Caco-2 (cell line): ENCODE data around the gene SSBP2. TPM values are rescaled to one million over a fixed set of nuclear protein-coding genes. Genes with fewer than 3 reads are reported as not detected.

Experiments used
- BruUV-seq: library from RNA; stranded (reverse); fragments of 400-500 nt; replicated peaks from 2 replicates; lab custom pipeline; 2021; lab: Mats Ljungman, UMichigan
- CTCF ChIA-PET: fragments of 300-600 bp; sonication (Branson Sonifier 250); formaldehyde crosslinking; loops from one replicate; lab custom pipeline; 2022; ENCODE audit warnings: antibody characterized with exemption; lab: Charles Lee
- POLR2A ChIA-PET: fragments of 300-600 bp; sonication (Branson Sonifier 250); formaldehyde crosslinking; loops from one replicate; lab custom pipeline; 2022; ENCODE audit warnings: antibody characterized with exemption; lab: Charles Lee
- DNase-seq, 2 experiments: peaks; one replicate each; pipeline versions ENCODE4 v3.0.0 to v3.0.0-alpha.2; 2020 to 2022
- H3K27me3 ChIP-seq: replicated peaks from 2 replicates; pipeline ENCODE4 v1.6.0; 2011; ENCODE audit warnings: low read length; ENCODE audit not compliant: control insufficient read depth, insufficient read depth
- H3K36me3 ChIP-seq: 2 replicates; pipeline ENCODE4 v1.5.1; 2011; ENCODE audit warnings: low read length; ENCODE audit not compliant: control insufficient read depth, insufficient read depth
- H3K4me1 ChIP-seq: fragments of 250-450 bp; sonication (Bioruptor Pico); 2 replicates; pipeline ENCODE4 v1.5.1; 2020; ENCODE audit warnings: mild to moderate bottlenecking
- H3K4me3 ChIP-seq: 2 replicates; pipeline ENCODE4 v1.5.1; 2011; ENCODE audit warnings: low read depth, mild to moderate bottlenecking, control low read depth, low read length
- H3K9me3 ChIP-seq: fragments of 250-450 bp; sonication (Bioruptor Pico); 2 replicates; pipeline ENCODE4 v1.5.1; 2020; ENCODE audit warnings: mild to moderate bottlenecking, moderate library complexity
- H3K27ac Mint-ChIP-seq: one replicate; pipeline ENCODE4 v1.8.0; 2022; ENCODE audit warnings: mixed read lengths; ENCODE audit not compliant: unreplicated experiment
- H3K27me3 Mint-ChIP-seq: one replicate; pipeline ENCODE4 v1.8.0; 2022; ENCODE audit warnings: mixed read lengths; ENCODE audit not compliant: insufficient read depth, unreplicated experiment
- H3K36me3 Mint-ChIP-seq: one replicate; pipeline ENCODE4 v1.8.0; 2022; ENCODE audit warnings: mild to moderate bottlenecking, mixed read lengths; ENCODE audit not compliant: insufficient read depth, unreplicated experiment
- H3K4me1 Mint-ChIP-seq: one replicate; pipeline ENCODE4 v1.8.0; 2022; ENCODE audit warnings: low read depth, mixed read lengths; ENCODE audit not compliant: unreplicated experiment
- H3K4me3 Mint-ChIP-seq: one replicate; pipeline ENCODE4 v1.8.0; 2022; ENCODE audit warnings: mild to moderate bottlenecking, moderate library complexity, mixed read lengths; ENCODE audit not compliant: unreplicated experiment
- H3K9me3 Mint-ChIP-seq: one replicate; pipeline ENCODE4 v1.8.0; 2022; ENCODE audit warnings: mixed read lengths; ENCODE audit not compliant: unreplicated experiment
- intact Hi-C: fragments of 100-400 bp; cut with micrococcal nuclease; formaldehyde crosslinking; loops from one replicate; pipeline ENCODE4 v1.10.0; 2022; ENCODE audit not compliant: unreplicated experiment
- total RNA-seq: library from RNA; stranded (reverse); gene quantifications from 2 replicates; pipeline ENCODE4 v1.2.3, GENCODE V29; 2022
- TF ChIP-seq, protein P1 (sequence below), 2 experiments: fragments of 200-600 bp in 1 of 2; IDR thresholded peaks; 1 replicate in 1 of 2; 2 replicates in 1 of 2; pipeline versions ENCODE4 v1.5.1 to v1.8.0; 2011 to 2022; ENCODE audit warnings: antibody characterized with exemption in 1 of 2, control low read depth in 1 of 2, inconsistent platforms in 1 of 2, low read depth in 1 of 2, low read length in 1 of 2, mild to moderate bottlenecking in 1 of 2, moderate library complexity in 1 of 2; ENCODE audit not compliant: insufficient read depth in 1 of 2, severe bottlenecking in 1 of 2, unreplicated experiment in 1 of 2

The SSBP2 gene
- total RNA-seq, 1 experiment from 2014 or later, result 2.5 TPM

DNA sequence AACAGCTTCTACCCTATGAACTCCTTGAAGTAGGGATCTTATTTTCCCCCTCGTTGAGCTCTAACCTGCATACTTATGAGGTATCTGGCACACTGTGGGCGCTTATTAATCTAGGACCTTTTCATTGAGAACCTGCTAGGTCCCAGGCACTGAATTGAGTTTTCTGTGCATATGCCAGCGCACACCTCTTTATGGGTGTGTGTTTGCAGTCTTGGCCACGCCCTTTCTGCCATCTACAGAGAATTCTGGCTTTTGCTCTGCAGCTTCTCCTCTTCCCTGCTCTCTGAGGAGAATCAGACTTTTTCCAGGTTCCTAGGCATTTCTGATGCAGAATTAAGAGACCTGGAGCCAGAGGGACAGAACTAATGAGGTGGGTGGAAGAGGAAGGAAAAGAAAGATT, 25.4 kb upstream of the SSBP2 start:
- no peaks in the 10 kb centered on the region for H3K27me3 Mint-ChIP-seq
- TF ChIP-seq, protein P1, sequence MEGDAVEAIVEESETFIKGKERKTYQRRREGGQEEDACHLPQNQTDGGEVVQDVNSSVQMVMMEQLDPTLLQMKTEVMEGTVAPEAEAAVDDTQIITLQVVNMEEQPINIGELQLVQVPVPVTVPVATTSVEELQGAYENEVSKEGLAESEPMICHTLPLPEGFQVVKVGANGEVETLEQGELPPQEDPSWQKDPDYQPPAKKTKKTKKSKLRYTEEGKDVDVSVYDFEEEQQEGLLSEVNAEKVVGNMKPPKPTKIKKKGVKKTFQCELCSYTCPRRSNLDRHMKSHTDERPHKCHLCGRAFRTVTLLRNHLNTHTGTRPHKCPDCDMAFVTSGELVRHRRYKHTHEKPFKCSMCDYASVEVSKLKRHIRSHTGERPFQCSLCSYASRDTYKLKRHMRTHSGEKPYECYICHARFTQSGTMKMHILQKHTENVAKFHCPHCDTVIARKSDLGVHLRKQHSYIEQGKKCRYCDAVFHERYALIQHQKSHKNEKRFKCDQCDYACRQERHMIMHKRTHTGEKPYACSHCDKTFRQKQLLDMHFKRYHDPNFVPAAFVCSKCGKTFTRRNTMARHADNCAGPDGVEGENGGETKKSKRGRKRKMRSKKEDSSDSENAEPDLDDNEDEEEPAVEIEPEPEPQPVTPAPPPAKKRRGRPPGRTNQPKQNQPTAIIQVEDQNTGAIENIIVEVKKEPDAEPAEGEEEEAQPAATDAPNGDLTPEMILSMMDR (IDR thresholded peaks at IDR 0.05; ENCODE audit: insufficient read depth in 1 of 2, low read depth in 1 of 2, low read length in 1 of 2, severe bottlenecking in 1 of 2, unreplicated experiment in 1 of 2), result no peak
- intact Hi-C loops, result no loop called here

DNA sequence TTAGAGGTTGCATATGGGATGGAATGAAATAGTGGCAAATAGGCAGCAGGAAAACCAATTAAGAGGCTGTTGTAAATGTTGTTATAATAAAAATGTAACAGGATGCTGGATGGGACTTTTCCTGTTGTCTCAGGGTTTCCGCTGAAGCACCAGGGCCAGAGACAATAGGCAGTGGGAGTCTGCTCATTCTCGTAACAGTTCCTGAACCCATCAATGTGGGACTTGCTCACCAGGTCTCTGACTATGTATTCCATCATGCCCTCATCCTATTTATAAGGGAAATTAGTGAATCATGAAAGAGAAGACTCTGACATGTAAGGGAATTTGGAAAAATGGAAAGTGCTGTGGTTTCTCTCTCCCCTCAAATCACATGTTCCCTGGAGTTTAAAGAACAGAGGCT, 23.5 kb upstream of the SSBP2 start:
- Mint-ChIP-seq H3K27me3 (no peaks in the 10 kb centered on the region), H3K27ac (no peak overlapping the region), H3K4me1 (no peaks in the 10 kb centered on the region), H3K4me3 (no peak overlapping the region), H3K9me3 (no peaks in the 10 kb centered on the region), H3K36me3 (peaks cover under 1% of the 10 kb centered on the region)
- ChIA-PET POLR2A (no interaction called here), CTCF (no interaction called here)
- H3K36me3 ChIP-seq, result no peaks in the 10 kb centered on the region
- DNase-seq, result no peak
- no peak overlapping the region for H3K4me3 ChIP-seq
- intact Hi-C loops, result no loop called here
- no peaks in the 10 kb centered on the region for H3K9me3 ChIP-seq
- no peaks in the 10 kb centered on the region for H3K27me3 ChIP-seq
- no TSS peak for BruUV-seq
- TF ChIP-seq, protein P1 (IDR thresholded peaks at IDR 0.05; ENCODE audit: insufficient read depth in 1 of 2, low read depth in 1 of 2, low read length in 1 of 2, severe bottlenecking in 1 of 2, unreplicated experiment in 1 of 2), result no peak
- peaks cover 2% of the 10 kb centered on the region; the same call in 1 of the 2 replicates for H3K4me1 ChIP-seq

More for the DNA sequence above, 25.4 kb upstream of the SSBP2 start:
- Histone ChIP-seq H3K27me3 (no peaks in the 10 kb centered on the region), H3K4me1 (no peaks in the 10 kb centered on the region), H3K36me3 (no peaks in the 10 kb centered on the region), H3K9me3 (no peaks in the 10 kb centered on the region), H3K4me3 (no peak overlapping the region)
- H3K4me3 Mint-ChIP-seq, result no peak overlapping the region
- no peak for DNase-seq
- H3K27ac Mint-ChIP-seq, result no peak overlapping the region
- POLR2A ChIA-PET, result no interaction called here
- BruUV-seq, result no TSS peak
- no peaks in the 10 kb centered on the region for H3K36me3 Mint-ChIP-seq
- H3K9me3 Mint-ChIP-seq, result no peaks in the 10 kb centered on the region
- CTCF ChIA-PET, result no interaction called here
- H3K4me1 Mint-ChIP-seq, result no peaks in the 10 kb centered on the region

DNA sequence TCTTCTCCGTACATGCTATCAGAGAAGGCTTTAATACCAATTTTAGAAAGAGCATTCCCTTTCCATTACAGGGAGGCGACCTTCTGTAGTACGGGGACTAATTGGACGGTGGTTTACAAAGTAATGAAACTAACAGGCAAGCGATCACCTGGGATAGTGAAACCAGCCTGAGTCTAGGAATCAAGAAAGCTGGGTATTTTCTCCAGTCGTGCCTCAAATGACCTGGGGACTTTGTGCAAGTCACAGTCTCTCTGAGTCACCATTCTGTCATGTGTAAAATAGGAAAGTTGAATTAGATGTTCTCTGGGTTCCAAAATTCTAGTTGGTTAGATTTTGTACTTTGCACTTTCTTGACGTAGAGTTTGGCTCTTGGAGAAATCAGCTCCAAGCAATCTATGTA, 22.7 kb upstream of the SSBP2 start:
- H3K9me3 ChIP-seq, result no peaks in the 10 kb centered on the region
- Mint-ChIP-seq H3K36me3 (peaks cover 6% of the 10 kb centered on the region), H3K27ac (no peak overlapping the region), H3K4me1 (no peaks in the 10 kb centered on the region), H3K27me3 (no peaks in the 10 kb centered on the region), H3K9me3 (no peaks in the 10 kb centered on the region), H3K4me3 (no peak overlapping the region)
- DNase-seq, result no peak
- intact Hi-C loops, result no loop called here
- POLR2A ChIA-PET, result no interaction called here
- TF ChIP-seq, protein P1 (IDR thresholded peaks at IDR 0.05; ENCODE audit: insufficient read depth in 1 of 2, low read depth in 1 of 2, low read length in 1 of 2, severe bottlenecking in 1 of 2, unreplicated experiment in 1 of 2), result no peak
- H3K27me3 ChIP-seq, result no peaks in the 10 kb centered on the region
- H3K4me1 ChIP-seq, result peaks cover 9% of the 10 kb centered on the region; the same call in 1 of the 2 replicates
- BruUV-seq, result no TSS peak
- H3K36me3 ChIP-seq, result no peaks in the 10 kb centered on the region
- CTCF ChIA-PET, result no interaction called here
- H3K4me3 ChIP-seq, result no peak overlapping the region
